T-helper 1 cell treated with Interleukin-12 subunit alpha and Interleukin-12 subunit beta and Interleukin-4 antibody, amounts not matched to agents 30 ng/mL and 1 ng/mL, for 36 hours (primary cell): Measurements from ENCODE around the gene GNG12. TPM values are rescaled to one million over a fixed set of nuclear protein-coding genes. Genes with fewer than 3 reads are reported as not detected.

ENCODE experiments used
- intact Hi-C: fragments of 100-400 bp; cut with micrococcal nuclease; formaldehyde crosslinking; loops from one replicate; pipeline ENCODE4 v1.15.1; 2024
- total RNA-seq: library from RNA; stranded (reverse); gene quantifications from 2 replicates; pipeline ENCODE4 v1.2.3, GENCODE V29; 2022

Gene GNG12
- total RNA-seq, 1 donor from 2014 or later, result 0.12 TPM

DNA sequence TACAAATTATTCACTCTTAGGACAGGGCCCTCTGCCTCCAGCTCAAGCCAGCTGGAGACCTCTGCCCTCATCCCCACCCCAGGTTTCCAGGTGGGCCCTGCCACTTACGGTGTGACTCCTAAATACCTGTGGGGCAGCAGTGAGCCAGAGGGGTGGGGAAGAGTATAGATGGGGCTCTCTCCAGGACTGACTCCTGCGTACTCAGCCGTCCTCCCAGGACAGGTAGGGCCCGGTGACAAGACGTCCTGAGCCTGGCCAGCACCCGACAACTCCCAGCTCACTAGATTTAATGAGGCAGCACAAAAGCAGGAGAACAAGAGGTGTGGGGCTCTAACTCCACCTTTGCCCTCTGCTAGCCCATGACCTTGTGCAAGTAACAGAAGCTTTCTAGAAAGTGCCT, 16.8 kb downstream of the GNG12 start:
- intact Hi-C loops, result no loop called here

DNA sequence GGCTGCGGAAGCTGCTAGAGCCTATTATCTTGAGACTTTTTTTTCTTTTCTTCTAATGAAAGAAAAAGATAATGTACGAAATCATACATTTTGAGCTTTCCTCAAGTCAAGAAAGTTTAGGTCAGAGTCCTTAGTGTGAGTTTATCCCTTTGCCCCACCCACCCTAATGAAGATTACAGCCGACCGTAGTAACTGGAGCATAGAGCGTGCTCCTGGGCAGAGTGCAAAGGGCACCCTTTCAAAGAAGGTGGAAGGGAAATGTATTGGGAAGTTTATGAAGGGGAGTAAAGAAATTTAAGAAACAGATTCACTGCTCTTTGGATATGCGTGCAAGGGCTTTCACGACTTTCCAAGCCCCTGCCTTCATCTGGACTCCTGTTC, 17.2 kb downstream of the GNG12 start:
- intact Hi-C loops, result no loop called here

- intact Hi-C loops, result no loop called here
These were observed 17.8 kb downstream of the GNG12 start for GRCh38 chr1:67815303-67816094.

DNA sequence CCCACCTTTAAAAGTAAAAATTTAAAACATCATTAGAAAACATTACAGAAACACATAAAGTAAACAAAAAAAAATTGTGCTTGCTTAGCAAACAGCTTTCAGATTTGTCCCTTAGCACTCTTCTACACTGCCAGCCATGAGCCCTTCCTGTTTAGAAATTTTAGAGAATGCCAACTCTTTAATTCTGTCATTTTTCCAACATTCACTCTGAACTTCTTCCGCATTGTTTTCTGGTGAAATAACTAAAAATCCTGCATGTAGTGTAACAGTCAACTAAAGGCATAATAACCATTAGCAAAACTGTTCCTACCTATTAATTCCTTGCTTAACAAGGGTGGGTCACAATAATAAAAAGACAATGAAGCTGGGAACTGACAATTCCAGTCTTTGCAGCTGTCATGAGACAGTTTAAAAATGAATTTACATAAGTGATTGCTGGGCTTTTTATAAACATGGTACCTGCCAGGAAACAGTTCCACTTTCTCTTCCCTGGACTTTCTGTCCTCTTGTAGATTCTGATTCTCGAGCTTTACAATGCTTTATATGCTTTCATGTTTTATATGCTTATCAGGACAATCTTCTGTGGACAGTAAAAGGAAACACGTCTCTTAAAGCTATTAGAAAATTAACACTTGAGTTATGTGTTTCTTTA, 19.0 kb downstream of the GNG12 start:
- intact Hi-C loops, result no loop called here

GRCh38 chr1:67812226-67812625, 21.0 kb downstream of the GNG12 start:
- intact Hi-C loops, result no loop called here

GRCh38 chr1:67811781-67812180, 21.5 kb downstream of the GNG12 start:
- intact Hi-C loops, result no loop called here

GRCh38 chr1:67809887-67810286, 23.4 kb downstream of the GNG12 start:
- intact Hi-C loops, result no loop called here

DNA sequence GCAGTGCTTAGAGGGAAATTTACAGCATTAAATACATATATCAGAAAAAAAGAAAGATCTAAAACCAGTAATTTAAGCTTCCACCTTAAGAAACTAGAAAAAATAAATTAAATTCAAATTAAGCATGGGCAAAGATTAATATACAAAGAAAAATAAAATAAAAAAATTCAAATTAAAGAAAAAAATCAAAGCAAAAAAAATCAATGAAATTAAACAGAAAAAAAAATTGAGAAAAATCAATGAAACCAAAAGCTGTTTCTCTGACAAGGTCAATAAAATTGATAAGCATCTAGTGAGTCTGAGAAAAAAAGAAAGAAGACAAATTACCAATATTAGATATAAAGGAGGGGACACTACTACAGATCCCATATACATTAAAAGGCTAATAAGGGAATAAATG, 26.0 kb downstream of the GNG12 start:
- intact Hi-C loops, result no loop called here

DNA sequence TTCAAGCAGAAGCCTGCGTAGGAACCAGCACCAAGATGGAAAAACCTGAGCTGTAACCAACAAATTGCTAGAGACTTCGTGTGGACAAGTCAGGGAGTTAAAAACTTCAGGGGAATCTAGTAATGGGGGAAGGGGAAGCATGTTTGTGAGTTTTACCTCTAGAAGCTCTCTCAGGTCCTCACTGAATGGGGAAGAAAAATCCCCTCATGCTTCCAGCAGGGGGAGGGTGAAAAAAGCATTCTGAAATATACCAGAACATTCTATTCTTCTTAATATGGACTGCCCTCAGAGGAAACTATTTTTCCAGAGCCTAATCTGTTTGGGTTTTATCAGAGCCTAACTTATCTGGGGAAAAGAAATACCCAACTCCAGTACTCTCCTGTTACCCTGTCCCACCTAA, 28.6 kb downstream of the GNG12 start:
- intact Hi-C loops, result no loop called here

- intact Hi-C loops, result no loop called here
These were observed 29.6 kb downstream of the GNG12 start for GRCh38 chr1:67803380-67804279.

DNA sequence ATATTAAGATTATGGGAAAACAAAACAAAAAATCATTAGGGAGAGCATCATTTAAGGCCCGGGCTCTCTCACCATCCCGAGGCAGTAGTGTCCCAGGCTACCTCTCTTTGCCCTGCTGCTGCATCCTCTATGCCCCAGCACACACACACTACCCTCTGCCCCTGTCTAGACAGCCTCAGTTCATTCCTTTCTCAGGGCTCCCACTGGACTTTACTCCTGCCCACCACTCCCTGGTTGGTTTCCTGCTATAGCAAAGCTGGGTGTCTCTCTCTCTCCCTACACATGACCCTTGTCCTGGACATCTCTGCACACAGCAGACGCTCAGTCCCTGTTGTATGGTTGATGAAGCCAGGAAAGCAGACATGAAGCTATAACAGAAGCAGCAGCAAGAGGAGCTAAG, 30.7 kb downstream of the GNG12 start:
- intact Hi-C loops, result no loop called here

- intact Hi-C loops, result no loop called here
These were observed 31.4 kb downstream of the GNG12 start for GRCh38 chr1:67801903-67802302.

- intact Hi-C loops, result no loop called here
These were observed 37.9 kb downstream of the GNG12 start for GRCh38 chr1:67795179-67795912.

DNA sequence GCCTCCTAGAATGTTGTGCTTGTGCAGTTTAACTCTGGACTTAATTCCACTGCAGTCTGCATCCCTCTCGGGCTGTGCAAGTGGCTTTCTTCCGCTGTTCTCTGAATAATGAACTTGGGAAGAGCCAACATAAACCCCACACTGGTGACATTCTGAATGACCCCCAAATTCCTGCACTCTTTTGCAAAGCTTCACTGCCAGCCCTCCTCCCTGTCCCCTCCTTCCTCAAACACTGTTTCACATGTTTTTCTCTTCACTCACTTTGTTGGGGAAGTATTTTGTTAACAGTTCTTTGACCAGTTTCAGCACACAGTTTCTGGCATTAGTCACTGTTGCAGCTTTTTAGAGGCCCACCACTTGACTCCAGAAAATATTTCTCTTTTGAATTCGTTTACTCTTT, 39.7 kb downstream of the GNG12 start:
- intact Hi-C loops, result no loop called here

- intact Hi-C loops, result no loop called here
These were observed 40.4 kb downstream of the GNG12 start for GRCh38 chr1:67792741-67793458.

GRCh38 chr1:67792103-67792502, 41.2 kb downstream of the GNG12 start:
- intact Hi-C loops, result no loop called here

DNA sequence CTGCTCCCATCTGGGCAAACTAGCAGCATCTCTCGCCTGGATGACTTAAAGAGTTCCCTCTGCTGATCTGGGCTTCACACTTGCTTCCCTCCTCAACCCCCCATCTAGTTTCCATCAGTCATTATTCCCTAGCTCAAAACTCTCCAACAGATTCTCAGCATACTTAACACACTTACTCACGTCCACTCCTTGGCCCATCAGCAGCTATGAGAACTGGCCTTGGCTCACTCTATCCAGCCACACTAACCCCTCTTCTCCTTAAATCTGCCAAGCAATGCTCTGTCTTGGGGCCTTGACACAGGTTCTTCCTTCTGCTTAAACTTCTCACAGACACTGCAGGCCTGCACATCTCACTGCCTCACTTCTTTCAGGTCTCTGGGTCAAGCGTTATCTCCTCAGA, 41.6 kb downstream of the GNG12 start:
- intact Hi-C loops, result no loop called here

DNA sequence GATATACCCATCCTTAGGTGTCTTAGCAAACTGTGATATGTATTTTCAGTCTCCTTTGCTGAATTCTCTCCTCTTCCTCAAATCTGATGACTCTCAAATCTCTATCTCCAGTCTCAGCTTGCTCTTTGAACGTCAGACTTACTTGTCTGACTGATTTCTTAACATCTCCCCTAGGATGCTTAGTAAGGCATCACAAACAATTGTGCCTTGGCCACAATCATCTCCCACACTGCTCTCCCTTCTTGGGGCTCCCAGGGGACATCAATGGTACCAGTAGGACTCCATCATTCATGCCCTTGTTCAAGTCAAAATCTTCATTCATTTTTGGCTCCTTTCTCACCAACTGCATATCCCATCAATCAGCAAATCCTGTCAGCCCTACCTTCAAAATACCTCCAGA, 42.0 kb downstream of the GNG12 start:
- intact Hi-C loops, result no loop called here

GRCh38 chr1:67790201-67790692, 43.0 kb downstream of the GNG12 start:
- intact Hi-C loops, result no loop called here

- intact Hi-C loops, result no loop called here
These were observed 43.7 kb downstream of the GNG12 start for GRCh38 chr1:67789551-67789950.

DNA sequence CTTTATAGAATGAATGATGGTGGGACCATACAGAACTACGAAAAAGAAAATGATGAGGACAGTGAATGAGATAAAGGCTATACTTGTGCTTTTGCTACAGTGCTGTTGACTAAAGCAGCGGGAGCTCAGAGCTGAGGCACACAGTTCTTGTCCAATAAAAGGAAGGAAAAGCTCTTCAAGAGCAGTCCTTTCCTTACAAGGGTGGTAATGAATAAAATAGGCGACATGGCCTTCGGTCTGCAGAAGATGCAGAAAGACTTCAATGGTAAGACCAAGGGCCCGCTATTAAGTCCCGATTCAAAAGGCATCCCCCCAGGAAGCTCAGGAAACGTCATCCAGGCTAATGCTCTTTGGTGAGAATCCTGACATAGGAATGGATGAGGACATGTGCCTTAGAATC, 44.4 kb downstream of the GNG12 start:
- intact Hi-C loops, result no loop called here
